Peyer's patch (tissue), 4 donors: ENCODE data around the gene SLC25A23.

Experiments
- POLR2A ChIP-seq, 2 donors: fragments of 450-650 bp; IDR thresholded peaks; one replicate each; pipeline ENCODE4 v1.5.1; 2017; ENCODE audit warnings: antibody characterized with exemption in 2 of 2, mild to moderate bottlenecking in 2 of 2, moderate library complexity in 2 of 2
- TF ChIP-seq, protein P1 (sequence below), 6 experiments: fragments of 450-650 bp in 4 of 6; fragments of 200-600 bp in 2 of 6; sonication (generic) in 1 of 6; IDR thresholded peaks; one replicate each; pipeline ENCODE4 v1.5.1; 2017 to 2019; ENCODE audit warnings: antibody characterized with exemption in 6 of 6, mild to moderate bottlenecking in 3 of 6, moderate library complexity in 1 of 6

DNA sequence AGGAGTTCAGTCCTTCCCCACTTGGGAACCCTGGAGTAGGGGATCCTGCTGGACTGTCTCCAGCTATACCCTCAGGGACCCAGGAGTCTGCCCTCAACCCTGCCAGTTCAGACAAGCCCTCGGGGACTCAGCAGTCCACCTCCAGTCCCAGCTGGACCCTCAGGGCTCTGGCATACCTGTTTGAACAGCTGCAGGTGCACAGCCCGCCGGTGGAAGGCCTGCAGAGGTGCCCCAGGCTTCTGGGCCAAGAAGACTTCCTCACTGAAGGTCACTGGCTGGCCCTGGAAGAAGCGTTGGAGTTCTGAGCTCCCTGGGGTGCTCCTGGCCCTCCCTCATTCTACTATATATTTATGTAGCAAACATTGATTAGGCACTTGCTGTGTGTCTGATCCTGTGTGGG, 13.1 kb upstream of the SLC25A23 start:
- no peak for TF ChIP-seq POLR2A (IDR thresholded peaks at IDR 0.05)
- TF ChIP-seq, protein P1, sequence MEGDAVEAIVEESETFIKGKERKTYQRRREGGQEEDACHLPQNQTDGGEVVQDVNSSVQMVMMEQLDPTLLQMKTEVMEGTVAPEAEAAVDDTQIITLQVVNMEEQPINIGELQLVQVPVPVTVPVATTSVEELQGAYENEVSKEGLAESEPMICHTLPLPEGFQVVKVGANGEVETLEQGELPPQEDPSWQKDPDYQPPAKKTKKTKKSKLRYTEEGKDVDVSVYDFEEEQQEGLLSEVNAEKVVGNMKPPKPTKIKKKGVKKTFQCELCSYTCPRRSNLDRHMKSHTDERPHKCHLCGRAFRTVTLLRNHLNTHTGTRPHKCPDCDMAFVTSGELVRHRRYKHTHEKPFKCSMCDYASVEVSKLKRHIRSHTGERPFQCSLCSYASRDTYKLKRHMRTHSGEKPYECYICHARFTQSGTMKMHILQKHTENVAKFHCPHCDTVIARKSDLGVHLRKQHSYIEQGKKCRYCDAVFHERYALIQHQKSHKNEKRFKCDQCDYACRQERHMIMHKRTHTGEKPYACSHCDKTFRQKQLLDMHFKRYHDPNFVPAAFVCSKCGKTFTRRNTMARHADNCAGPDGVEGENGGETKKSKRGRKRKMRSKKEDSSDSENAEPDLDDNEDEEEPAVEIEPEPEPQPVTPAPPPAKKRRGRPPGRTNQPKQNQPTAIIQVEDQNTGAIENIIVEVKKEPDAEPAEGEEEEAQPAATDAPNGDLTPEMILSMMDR (IDR thresholded peaks at IDR 0.05) = no peak
